OCI-LY1 (cell line): Measurements from ENCODE around the gene LRTM2.

ENCODE experiments used
- H2AFZ ChIP-seq: fragments of 200-600 bp; sonication (generic), shearing (Covaris generic); 2 replicates; pipeline ENCODE4 v1.6.0; 2014; ENCODE audit warnings: antibody characterized with exemption, mild to moderate bottlenecking, low read length
- H3F3A ChIP-seq: fragments of 200-600 bp; sonication (generic), shearing (Covaris generic); 2 replicates; pipeline ENCODE4 v1.6.0; 2014; ENCODE audit warnings: mild to moderate bottlenecking, antibody characterized with exemption, low read length, moderate library complexity; ENCODE audit not compliant: insufficient read depth
- H3K27ac ChIP-seq: fragments of 200-600 bp; sonication (generic); 2 replicates; pipeline ENCODE4 v1.5.1; 2014; ENCODE audit warnings: low read length, mixed run types, mild to moderate bottlenecking, low read depth; ENCODE audit not compliant: poor library complexity, severe bottlenecking
- H3K27me3 ChIP-seq: fragments of 200-600 bp; sonication (generic); 2 replicates; pipeline ENCODE4 v1.6.0; 2014; ENCODE audit warnings: antibody characterized with exemption, mild to moderate bottlenecking, low read length, moderate library complexity; ENCODE audit not compliant: insufficient read depth
- H3K36me3 ChIP-seq: fragments of 200-600 bp; sonication (generic); 2 replicates; pipeline ENCODE4 v1.6.1; 2014; ENCODE audit warnings: mild to moderate bottlenecking, antibody characterized with exemption, low read length, moderate library complexity, mixed read lengths; ENCODE audit not compliant: insufficient read depth
- H3K4me1 ChIP-seq: fragments of 200-600 bp; sonication (generic); 2 replicates; pipeline ENCODE4 v1.5.1; 2014; ENCODE audit warnings: mild to moderate bottlenecking, low read length, moderate library complexity; ENCODE audit not compliant: insufficient read depth, severe bottlenecking
- H3K4me2 ChIP-seq: fragments of 200-600 bp; sonication (generic), shearing (Covaris generic); 2 replicates; pipeline ENCODE4 v1.6.1; 2014; ENCODE audit warnings: low read length
- H3K4me3 ChIP-seq: fragments of 200-600 bp; sonication (generic); 2 replicates; pipeline ENCODE4 v1.5.1; 2014; ENCODE audit warnings: low read length, low read depth, mild to moderate bottlenecking, mixed read lengths; ENCODE audit not compliant: poor library complexity, severe bottlenecking
- H3K79me2 ChIP-seq: fragments of 200-600 bp; shearing (Covaris generic); 2 replicates; pipeline ENCODE4 v1.6.1; 2016; ENCODE audit warnings: mixed run types, low read length, mixed read lengths; ENCODE audit not compliant: insufficient read depth
- H3K9ac ChIP-seq: fragments of 200-600 bp; sonication (generic), shearing (Covaris generic); 2 replicates; pipeline ENCODE4 v1.6.1; 2014; ENCODE audit warnings: mild to moderate bottlenecking, low read length, mixed read lengths
- H3K9me2 ChIP-seq: fragments of 200-600 bp; sonication (generic), shearing (Covaris generic); 2 replicates; pipeline ENCODE4 v1.6.1; 2014; ENCODE audit warnings: low read depth, mild to moderate bottlenecking, low read length, mixed read lengths
- H3K9me3 ChIP-seq: fragments of 200-600 bp; shearing (Covaris generic); 2 replicates; pipeline ENCODE4 v1.6.1; 2014; ENCODE audit warnings: low read length, mixed read lengths
- H4K20me1 ChIP-seq: fragments of 200-600 bp; sonication (generic), shearing (Covaris generic); 2 replicates; pipeline ENCODE4 v1.6.0; 2016; ENCODE audit warnings: mild to moderate bottlenecking, low read length; ENCODE audit not compliant: insufficient read depth
- CTCF ChIP-seq: fragments of 200-600 bp; sonication (generic), shearing (Covaris generic); IDR thresholded peaks from 2 replicates; pipeline ENCODE4 v1.5.1; 2017; ENCODE audit warnings: mild to moderate bottlenecking, antibody characterized with exemption, low read length, moderate library complexity, mixed read lengths
- EZH2 ChIP-seq: fragments of 200-600 bp; sonication (generic), shearing (Covaris generic); IDR thresholded peaks from 2 replicates; pipeline ENCODE4 v1.8.0; 2017; ENCODE audit warnings: borderline replicate concordance, mixed run types, mild to moderate bottlenecking, antibody characterized with exemption, low read length, moderate library complexity, mixed read lengths

Gene LRTM2

DNA sequence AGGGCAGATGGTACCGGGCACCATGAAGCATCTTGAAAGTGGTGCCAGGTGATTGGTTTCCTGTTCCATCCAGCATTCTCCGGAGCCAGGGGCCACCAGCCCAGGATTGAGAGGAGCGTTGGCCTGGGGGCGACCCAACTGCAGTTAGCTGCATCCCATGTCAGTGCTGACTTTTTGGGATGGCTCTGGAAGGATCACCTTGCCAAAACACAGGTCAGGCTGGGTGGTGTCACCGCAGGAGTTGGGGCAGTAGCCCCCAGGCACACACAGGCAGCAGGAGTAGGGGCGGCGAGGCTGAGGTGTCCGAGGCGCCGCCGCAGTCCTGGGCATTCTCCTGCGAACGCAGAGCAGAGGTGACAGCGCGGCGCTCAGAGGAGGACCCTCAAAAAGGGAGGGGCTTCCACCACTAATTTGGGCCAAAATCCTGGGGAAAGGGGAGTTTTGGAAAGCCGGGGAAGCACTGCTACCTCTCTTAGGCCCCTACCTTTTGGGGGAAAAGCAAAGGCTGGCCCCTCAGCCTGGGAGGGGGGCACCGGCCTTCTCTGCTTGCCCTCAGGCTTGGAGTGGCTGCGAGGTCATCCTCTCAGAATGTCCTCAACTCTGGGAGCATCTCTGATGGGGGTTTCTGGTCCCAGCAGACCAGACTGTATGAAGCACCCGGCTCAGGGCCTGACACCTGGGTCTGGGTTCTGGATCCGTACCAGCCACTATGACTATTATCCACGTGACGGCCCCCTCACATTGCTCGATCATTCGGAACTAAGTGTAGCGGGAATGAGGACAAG lies 26.7 kb upstream of the LRTM2 start:
- no peaks in the 10 kb centered on the region for H3K9me2 ChIP-seq
- H3K27ac ChIP-seq: no peak overlapping the region
- no peak overlapping the region for H3K9ac ChIP-seq
- H3F3A ChIP-seq: no peaks in the 10 kb centered on the region
- H3K4me3 ChIP-seq: no peak overlapping the region
- H3K9me3 ChIP-seq: no peaks in the 10 kb centered on the region
- no peaks in the 10 kb centered on the region for H3K27me3 ChIP-seq
- H3K4me2 ChIP-seq: no peak overlapping the region
- no peaks in the 10 kb centered on the region for H3K79me2 ChIP-seq
- H3K36me3 ChIP-seq: 0 out of 2 replicates have a peak, but pooled peaks cover 3% of the 10 kb centered on the region
- no peak for TF ChIP-seq CTCF
- no peak for TF ChIP-seq EZH2
- no peak overlapping the region for H2AFZ ChIP-seq
- peaks cover 36% of the 10 kb centered on the region for H3K4me1 ChIP-seq
- H4K20me1 ChIP-seq: no peaks in the 10 kb centered on the region

DNA sequence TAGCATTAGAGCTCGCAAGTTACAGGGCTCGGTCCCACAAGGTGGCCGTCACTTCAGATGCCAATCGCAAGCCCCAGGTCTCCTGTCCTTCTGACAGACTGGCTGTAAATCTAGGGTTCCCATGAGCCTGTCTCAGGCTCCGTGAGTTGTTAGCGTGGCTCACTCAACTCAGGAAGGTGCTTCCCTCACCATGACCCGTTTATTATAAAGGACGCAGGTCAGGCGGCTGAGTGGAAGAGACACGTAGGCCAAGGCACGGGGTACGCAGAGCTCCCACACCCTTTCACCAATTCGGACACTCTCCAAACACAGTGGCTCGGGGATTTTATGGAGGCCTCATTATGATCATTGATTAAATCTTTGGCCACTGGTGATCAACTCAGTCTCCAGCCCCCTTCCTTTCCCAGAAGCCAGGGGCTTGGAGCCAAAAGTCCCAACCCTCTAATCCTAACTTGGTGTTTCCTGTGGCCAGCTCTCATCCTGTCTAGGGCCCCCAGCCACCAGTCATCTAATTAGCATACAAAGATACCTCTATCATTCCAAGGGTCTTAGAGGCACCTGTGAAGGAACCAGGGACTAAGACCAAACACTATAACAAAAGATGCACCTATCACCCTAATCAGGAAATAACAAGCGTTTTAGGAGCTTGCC lies 25.8 kb upstream of the LRTM2 start:
- Histone ChIP-seq H2AFZ (no peak overlapping the region), H3K9ac (no peak overlapping the region), H3K9me3 (no peaks in the 10 kb centered on the region), H3K4me1 (peaks cover 36% of the 10 kb centered on the region), H3K79me2 (no peaks in the 10 kb centered on the region), H3K9me2 (no peaks in the 10 kb centered on the region), H3K27ac (no peak overlapping the region), H4K20me1 (no peaks in the 10 kb centered on the region), H3K4me2 (no peak overlapping the region), H3K4me3 (no peak overlapping the region), H3K27me3 (no peaks in the 10 kb centered on the region), H3K36me3 (no peaks in the 10 kb centered on the region), H3F3A (no peaks in the 10 kb centered on the region)
- TF ChIP-seq EZH2: no peak
- TF ChIP-seq CTCF: no peak

- H3K9me2 ChIP-seq: no peaks in the 10 kb centered on the region
- H4K20me1 ChIP-seq: no peaks in the 10 kb centered on the region
- H3K36me3 ChIP-seq: no peaks in the 10 kb centered on the region
- H3K27me3 ChIP-seq: no peaks in the 10 kb centered on the region
- H3K4me3 ChIP-seq: peak overlapping the region; percentile 31
- H3K4me1 ChIP-seq: peaks cover 35% of the 10 kb centered on the region
- no peaks in the 10 kb centered on the region for H3F3A ChIP-seq
- TF ChIP-seq CTCF: no peak
- no peak for TF ChIP-seq EZH2
- H2AFZ ChIP-seq: no peak overlapping the region
- no peaks in the 10 kb centered on the region for H3K9me3 ChIP-seq
- H3K79me2 ChIP-seq: no peaks in the 10 kb centered on the region
- H3K27ac ChIP-seq: no peak overlapping the region
- peak overlapping the region; percentile 32; the same call in 1 of the 2 replicates for H3K9ac ChIP-seq
- peak overlapping the region; percentile 76 for H3K4me2 ChIP-seq
Measured at GRCh38 chr12:1795221-1795784, 25.1 kb upstream of the LRTM2 start.
